GM10248 (cell line): ENCODE data around the gene HOOK2.

ENCODE experiments used
- CTCF ChIA-PET: fragments of 300-600 bp; sonication (Branson Sonifier 250); formaldehyde crosslinking; extraction: SDS; loops from one replicate; lab custom pipeline; 2021; ENCODE audit warnings: antibody characterized with exemption; lab: Yijun Ruan, JAX
- POLR2A ChIA-PET: fragments of 350-650 bp; sonication (Branson Sonifier 250); formaldehyde crosslinking; extraction: SDS; loops from one replicate; lab custom pipeline; 2020; ENCODE audit warnings: antibody characterized with exemption; lab: Yijun Ruan, JAX
- DNase-seq: peaks from one replicate; pipeline ENCODE4 v3.0.0; 2012; ENCODE audit errors: extremely low spot score
- TF ChIP-seq, protein P1 (sequence below): IDR thresholded peaks from 2 replicates; pipeline ENCODE4 v1.5.1; 2012; ENCODE audit warnings: mild to moderate bottlenecking, low read depth; ENCODE audit errors: extremely low read depth, missing control alignments, control extremely low read depth

Gene HOOK2

DNA sequence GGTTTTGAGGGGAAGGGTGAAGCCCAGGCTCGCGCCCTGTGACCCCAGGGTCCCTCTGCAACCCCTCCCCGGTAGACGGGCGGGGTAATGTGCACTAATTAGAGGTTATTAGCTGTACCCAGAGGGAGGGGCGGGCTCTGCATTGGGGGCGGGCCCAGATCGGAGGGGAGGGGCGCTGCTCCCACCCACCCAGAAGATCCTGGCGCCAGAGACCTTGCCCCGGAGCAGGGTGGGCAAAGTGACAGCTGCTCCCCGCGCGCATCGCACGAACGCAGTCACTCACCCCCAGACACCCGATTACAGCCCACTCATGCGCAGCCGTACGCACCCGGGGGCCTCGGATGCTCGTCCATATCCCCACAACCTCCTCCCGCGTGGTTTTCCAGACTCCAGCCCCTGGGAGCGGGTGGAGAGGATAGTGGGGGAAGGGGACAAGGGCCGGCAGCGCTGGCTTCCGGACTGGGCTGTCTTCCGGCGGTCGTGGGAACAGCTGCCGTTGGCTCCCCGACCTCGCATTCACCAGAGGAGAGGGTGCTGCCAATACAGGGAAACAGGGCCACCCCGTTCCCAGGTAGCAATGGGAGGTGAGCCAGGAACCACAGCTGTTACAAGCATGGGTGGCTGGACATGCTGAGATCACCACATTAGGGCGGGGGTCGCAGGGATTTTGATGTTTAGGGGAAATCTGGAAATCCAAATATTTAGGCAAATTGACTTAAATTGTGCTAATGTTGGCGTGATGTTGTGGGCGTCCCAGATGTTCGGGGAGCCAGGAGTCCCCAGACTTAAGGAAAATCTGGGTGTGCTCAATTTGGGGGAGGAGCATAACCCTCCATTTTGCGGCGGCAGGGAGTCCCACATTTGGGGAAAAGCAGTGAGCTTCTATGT is 2.9 kb upstream of the HOOK2 start:
- CTCF ChIA-PET = interaction anchor here (0.6 to 11.6 kb wide), 15 partner anchors 9 to 718 kb away, joined by 3 to 399 read pairs (median 5); partner anchors contain the start of genes JUNB, PRDX2, RNASEH2A and THSD8
- TF ChIP-seq, protein P1, sequence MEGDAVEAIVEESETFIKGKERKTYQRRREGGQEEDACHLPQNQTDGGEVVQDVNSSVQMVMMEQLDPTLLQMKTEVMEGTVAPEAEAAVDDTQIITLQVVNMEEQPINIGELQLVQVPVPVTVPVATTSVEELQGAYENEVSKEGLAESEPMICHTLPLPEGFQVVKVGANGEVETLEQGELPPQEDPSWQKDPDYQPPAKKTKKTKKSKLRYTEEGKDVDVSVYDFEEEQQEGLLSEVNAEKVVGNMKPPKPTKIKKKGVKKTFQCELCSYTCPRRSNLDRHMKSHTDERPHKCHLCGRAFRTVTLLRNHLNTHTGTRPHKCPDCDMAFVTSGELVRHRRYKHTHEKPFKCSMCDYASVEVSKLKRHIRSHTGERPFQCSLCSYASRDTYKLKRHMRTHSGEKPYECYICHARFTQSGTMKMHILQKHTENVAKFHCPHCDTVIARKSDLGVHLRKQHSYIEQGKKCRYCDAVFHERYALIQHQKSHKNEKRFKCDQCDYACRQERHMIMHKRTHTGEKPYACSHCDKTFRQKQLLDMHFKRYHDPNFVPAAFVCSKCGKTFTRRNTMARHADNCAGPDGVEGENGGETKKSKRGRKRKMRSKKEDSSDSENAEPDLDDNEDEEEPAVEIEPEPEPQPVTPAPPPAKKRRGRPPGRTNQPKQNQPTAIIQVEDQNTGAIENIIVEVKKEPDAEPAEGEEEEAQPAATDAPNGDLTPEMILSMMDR = no peak

DNA sequence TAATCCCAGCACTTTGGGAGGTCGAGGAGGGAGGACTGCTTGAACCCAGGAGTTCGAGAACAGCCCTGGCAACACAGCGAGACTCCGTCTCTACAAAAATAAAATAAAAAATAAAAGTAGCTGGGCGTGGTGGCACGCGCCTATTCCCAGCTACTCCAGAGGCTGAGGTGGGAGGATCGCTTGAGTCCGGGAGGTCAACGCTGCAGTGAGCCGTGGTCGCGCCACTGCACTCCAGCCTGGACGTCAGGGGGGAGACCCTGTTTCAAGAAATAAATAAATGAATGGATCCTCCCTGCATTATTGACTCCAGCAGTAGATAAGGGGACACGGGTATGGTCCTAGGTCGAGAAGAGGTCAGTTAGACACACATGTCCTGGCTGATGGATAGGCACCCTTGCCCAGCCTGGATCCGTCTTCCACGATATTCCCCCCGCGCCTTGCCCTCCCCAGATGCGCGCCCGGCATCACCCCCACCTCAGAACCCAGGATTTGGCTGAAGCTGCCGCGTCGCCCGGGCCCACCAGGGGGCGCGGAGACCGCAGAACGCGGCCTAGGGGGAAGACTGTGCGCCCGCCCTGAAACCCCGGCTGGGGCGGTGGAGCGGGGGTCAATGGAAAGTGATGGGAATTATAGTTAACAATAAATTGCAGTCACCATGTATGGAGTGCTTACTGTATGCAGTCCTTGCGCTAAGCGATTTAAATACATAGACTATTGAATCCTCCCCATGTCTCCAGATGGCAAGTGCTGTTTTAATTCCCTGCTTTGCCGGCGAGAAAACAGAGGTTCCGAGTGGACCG is 2.1 kb upstream of the HOOK2 start:
- TF ChIP-seq, protein P1 = peak; percentile 94
- CTCF ChIA-PET = interaction anchor here (0.7 to 11.6 kb wide), 16 partner anchors 10 to 718 kb away, joined by 3 to 399 read pairs (median 4); partner anchors contain the start of genes JUNB, PRDX2, RNASEH2A and THSD8
- DNase-seq = peak; percentile 75
- POLR2A ChIA-PET = interaction anchor here (0.7 to 3.9 kb wide), 4 partner anchors 12 to 20 kb away, joined by 3 to 110 read pairs (median 7); partner anchors contain the start of gene JUNB

More for the DNA sequence above, 2.9 kb upstream of the HOOK2 start:
- peak; percentile 61 for DNase-seq
- POLR2A ChIA-PET = interaction anchor here (0.6 to 3.9 kb wide), 5 partner anchors 11 to 166 kb away, joined by 3 to 110 read pairs (median 5); partner anchors contain the start of gene JUNB

DNA sequence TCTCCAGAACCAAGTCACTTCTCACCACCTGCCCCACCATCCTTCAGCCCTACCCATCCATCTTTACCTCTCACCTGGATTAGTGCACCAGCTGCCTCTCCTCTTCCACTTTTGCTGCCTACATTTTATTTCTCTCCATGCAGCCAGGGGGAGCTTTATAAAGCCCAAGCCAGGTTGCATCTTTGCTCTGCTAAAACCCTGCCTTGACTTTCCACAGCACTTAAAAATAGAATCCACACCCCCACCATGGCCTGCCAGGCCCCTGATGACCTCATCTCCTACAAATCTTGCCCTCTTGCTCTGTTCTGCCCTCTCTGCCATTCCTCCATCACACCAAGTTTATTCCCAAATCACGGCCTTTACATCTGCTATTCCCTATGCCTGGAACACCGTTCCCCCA is 1.8 kb downstream of the HOOK2 start:
- ChIA-PET POLR2A (interaction anchor here (2.5 kb wide), 1 partner anchor 18 kb away, joined by 17 read pairs; the partner anchor contains the start of gene JUNB), CTCF (interaction anchor here (1.2 to 11.6 kb wide), 8 partner anchors 8 to 300 kb away, joined by 3 to 399 read pairs (median 30); partner anchors contain the start of genes GET3, JUNB, PRDX2 and RNASEH2A)
- TF ChIP-seq, protein P1 = peak; percentile 46
- no peak for DNase-seq

DNA sequence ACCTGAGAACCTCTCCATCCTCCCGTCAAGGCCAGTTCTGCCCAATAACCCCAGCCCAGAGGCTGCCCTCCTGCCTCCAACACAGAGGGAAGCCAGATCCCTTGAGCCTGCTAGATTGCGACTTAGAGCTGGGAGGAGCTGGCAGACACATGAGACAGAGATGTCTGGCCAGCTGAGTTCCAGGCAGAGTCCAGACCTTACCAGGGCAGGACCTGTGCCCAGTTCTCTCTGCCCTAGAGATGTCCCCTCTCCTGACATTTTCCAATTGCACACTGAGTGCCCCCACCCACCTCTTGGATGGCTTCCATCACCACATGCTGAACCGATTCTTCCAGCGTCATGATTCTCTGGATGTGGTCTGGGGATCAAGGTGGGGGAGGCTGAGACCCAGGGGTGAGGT is 3.0 kb downstream of the HOOK2 start:
- no peak for DNase-seq
- TF ChIP-seq, protein P1 = no peak
- POLR2A ChIA-PET = interaction anchor here (0.6 to 2.5 kb wide), 2 partner anchors 19 to 40 kb away, joined by 3 to 17 read pairs; partner anchors contain the start of gene JUNB
- CTCF ChIA-PET = interaction anchor here (2.2 to 11.6 kb wide), 5 partner anchors 14 to 75 kb away, joined by 4 to 399 read pairs (median 54); partner anchors contain the start of genes GET3, JUNB, PRDX2 and RNASEH2A

DNA sequence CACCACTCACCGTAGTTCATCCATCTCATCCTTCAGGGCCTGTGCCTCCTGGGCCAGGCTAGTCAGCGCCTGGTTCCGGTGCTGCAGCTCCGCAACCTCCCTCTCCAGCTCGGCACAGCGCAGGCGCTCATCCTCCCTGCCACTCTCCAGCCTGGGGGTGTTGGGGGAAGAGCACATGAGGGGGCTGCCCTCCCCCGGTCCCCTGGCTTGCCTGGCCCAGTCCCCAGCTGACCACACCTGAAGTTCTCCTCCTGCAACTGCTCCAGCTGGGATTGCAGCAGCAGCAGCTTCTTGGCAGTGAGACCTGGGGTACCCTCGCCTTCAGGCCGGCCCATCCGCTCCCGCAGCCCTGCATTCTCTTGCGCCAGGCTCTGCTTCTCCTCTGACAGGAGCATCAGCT is 4.4 kb downstream of the HOOK2 start:
- TF ChIP-seq, protein P1 = no peak
- CTCF ChIA-PET = interaction anchor here (1.5 to 18.0 kb wide), 5 partner anchors 11 to 76 kb away, joined by 3 to 550 read pairs (median 16); partner anchors contain the start of genes BEST2, GET3, JUNB and THSD8
- POLR2A ChIA-PET = interaction anchor here (0.5 kb wide), 1 partner anchor 151 kb away, joined by 3 read pairs; no protein-coding TSS in a partner anchor
- no peak for DNase-seq
